IPS-15b (cell line): Measurements from ENCODE around the gene CDH23.

Experiments used
- H3K27me3 ChIP-seq: one replicate; pipeline ENCODE4 v1.6.1; 2013; ENCODE audit warnings: low read length; ENCODE audit not compliant: control insufficient read depth, insufficient read depth
- H3K36me3 ChIP-seq: one replicate; pipeline ENCODE4 v1.6.1; 2013; ENCODE audit warnings: low read length; ENCODE audit not compliant: control insufficient read depth, insufficient read depth
- H3K4me1 ChIP-seq: one replicate; pipeline ENCODE4 v1.6.1; 2013; ENCODE audit warnings: mild to moderate bottlenecking, low read length; ENCODE audit not compliant: control insufficient read depth, insufficient read depth
- H3K4me3 ChIP-seq: one replicate; pipeline ENCODE4 v1.5.1; 2013; ENCODE audit warnings: low read depth, low read length
- H3K9ac ChIP-seq: one replicate; pipeline ENCODE4 v1.6.1; 2013; ENCODE audit warnings: low read depth, mild to moderate bottlenecking, low read length
- H3K9me3 ChIP-seq: one replicate; pipeline ENCODE4 v1.6.1; 2013; ENCODE audit warnings: mild to moderate bottlenecking, low read length; ENCODE audit not compliant: control insufficient read depth, insufficient read depth

The CDH23 gene

DNA sequence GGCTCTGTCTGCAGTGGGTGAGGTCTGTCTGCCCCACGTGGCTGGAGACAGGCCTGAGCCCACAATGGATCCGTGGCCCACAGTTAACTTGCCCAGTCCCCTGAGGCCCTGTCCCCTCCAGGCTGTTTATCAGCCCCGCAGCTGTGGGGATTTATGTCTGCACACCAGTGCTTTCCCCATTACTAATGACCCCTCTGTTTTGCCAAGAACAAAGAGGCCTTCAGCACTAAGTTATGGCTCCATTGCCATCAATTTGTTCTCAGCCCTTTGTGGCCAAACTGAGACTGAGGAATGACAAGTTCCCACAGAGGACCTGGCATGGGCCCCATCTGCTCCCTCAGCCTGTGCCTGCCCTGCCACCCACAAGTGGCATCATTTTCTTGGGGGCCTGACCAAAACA lies 184.7 kb downstream of the CDH23 start:
- H3K9ac ChIP-seq = no peak overlapping the region
- H3K9me3 ChIP-seq = no peaks in the 10 kb centered on the region
- H3K27me3 ChIP-seq = no peaks in the 10 kb centered on the region
- no peak overlapping the region for H3K4me3 ChIP-seq
- H3K4me1 ChIP-seq = peaks cover 2% of the 10 kb centered on the region
- H3K36me3 ChIP-seq = peaks cover 2% of the 10 kb centered on the region

DNA sequence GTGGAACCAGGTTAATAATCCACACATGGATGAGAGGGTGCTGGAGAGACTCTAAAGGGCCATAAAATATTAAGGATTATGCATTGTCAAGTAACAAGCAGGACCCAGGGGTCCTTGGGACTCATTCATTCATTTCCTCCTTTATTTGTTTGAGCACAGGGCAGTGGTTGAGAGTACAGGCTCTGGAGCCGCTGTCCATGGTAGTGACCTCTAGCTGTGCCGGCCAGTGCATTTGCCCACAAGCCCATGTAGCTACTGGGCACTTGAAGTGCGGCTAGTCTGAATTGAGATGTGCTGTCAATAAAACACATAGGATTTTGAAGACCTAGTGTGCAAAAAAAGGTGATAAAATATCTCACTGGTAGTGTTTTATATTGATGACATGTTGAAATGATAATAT lies 185.3 kb downstream of the CDH23 start:
- H3K36me3 ChIP-seq = peaks cover 2% of the 10 kb centered on the region
- no peaks in the 10 kb centered on the region for H3K27me3 ChIP-seq
- H3K4me3 ChIP-seq = no peak overlapping the region
- no peaks in the 10 kb centered on the region for H3K9me3 ChIP-seq
- H3K4me1 ChIP-seq = no peaks in the 10 kb centered on the region
- no peak overlapping the region for H3K9ac ChIP-seq

DNA sequence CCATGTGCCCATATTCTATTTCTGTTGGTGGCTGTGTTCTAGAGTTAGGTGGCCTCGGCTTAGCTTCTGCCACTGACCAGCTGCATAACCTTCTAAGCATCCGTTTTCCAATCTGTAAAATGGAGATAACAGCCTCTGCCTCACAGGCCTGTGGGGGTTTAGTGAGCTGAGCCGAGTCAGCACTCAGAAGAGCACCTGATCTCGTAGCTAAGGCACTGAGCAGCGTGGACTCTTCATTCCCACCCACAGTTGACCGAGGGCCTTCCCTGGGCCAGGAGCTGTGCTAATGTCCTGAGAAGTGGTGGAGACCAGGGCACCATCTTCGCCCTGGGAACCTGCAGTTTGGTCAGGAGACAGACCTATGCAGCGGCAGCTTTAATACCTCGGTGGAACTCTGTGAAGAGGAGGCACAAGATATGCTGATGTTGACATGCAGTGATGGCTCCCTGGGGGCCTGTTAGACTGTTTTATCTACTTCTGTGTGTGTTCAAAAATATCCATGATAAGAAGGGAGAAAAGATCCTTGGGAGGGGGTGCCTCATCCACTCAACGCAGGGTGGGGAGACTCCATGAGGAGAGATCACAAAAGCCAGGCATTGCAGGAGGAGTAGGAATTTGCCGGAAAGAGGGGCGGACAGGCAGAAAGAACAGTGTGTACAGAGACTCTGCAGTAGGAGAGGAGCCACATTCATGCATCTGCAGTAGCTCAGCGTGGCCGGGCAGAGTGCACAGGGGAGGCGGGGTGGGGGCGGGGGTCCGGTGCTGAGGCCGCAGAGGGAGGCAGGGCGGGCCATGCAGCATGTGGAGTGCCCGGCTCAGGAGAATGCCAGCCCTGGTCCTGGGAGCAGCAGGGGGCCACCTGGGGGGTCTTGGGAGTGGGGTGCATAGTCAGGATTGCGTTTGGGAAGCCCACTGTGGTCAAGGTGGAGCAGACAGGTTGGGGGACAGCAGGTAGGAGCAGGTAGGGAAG lies 186.1 kb downstream of the CDH23 start:
- H3K9me3 ChIP-seq = no peaks in the 10 kb centered on the region
- H3K36me3 ChIP-seq = peaks cover 2% of the 10 kb centered on the region
- no peaks in the 10 kb centered on the region for H3K4me1 ChIP-seq
- no peak overlapping the region for H3K9ac ChIP-seq
- H3K27me3 ChIP-seq = no peaks in the 10 kb centered on the region
- H3K4me3 ChIP-seq = no peak overlapping the region

GRCh38 chr10:71584461-71584860 lies 187.7 kb downstream of the CDH23 start:
- Histone ChIP-seq H3K4me3 (no peak overlapping the region), H3K4me1 (no peaks in the 10 kb centered on the region), H3K27me3 (no peaks in the 10 kb centered on the region), H3K36me3 (peaks cover 2% of the 10 kb centered on the region), H3K9me3 (no peaks in the 10 kb centered on the region), H3K9ac (no peak overlapping the region)

- H3K9ac ChIP-seq = no peak overlapping the region
- no peak overlapping the region for H3K4me3 ChIP-seq
- H3K27me3 ChIP-seq = no peaks in the 10 kb centered on the region
- no peaks in the 10 kb centered on the region for H3K9me3 ChIP-seq
- H3K36me3 ChIP-seq = peaks cover 2% of the 10 kb centered on the region
- H3K4me1 ChIP-seq = no peaks in the 10 kb centered on the region
Measured at GRCh38 chr10:71584902-71585563, 188.3 kb downstream of the CDH23 start.

- no peak overlapping the region for H3K4me3 ChIP-seq
Measured at GRCh38 chr10:71585564-71586290, 189.0 kb downstream of the CDH23 start.

GRCh38 chr10:71587941-71588573 lies 191.3 kb downstream of the CDH23 start:
- Histone ChIP-seq H3K27me3 (no peaks in the 10 kb centered on the region), H3K9ac (no peak overlapping the region), H3K9me3 (no peaks in the 10 kb centered on the region), H3K36me3 (peaks cover 2% of the 10 kb centered on the region), H3K4me3 (no peak overlapping the region), H3K4me1 (no peaks in the 10 kb centered on the region)

More at GRCh38 chr10:71585564-71586290, 189.0 kb downstream of the CDH23 start:
- Histone ChIP-seq H3K36me3 (peaks cover 2% of the 10 kb centered on the region), H3K9me3 (no peaks in the 10 kb centered on the region), H3K4me1 (no peaks in the 10 kb centered on the region), H3K9ac (no peak overlapping the region), H3K27me3 (no peaks in the 10 kb centered on the region)

GRCh38 chr10:71588685-71589084 lies 192.0 kb downstream of the CDH23 start:
- no peaks in the 10 kb centered on the region for H3K27me3 ChIP-seq
- H3K4me3 ChIP-seq = no peak overlapping the region
- peaks cover 2% of the 10 kb centered on the region for H3K36me3 ChIP-seq
- H3K9ac ChIP-seq = no peak overlapping the region
- no peaks in the 10 kb centered on the region for H3K4me1 ChIP-seq
- H3K9me3 ChIP-seq = no peaks in the 10 kb centered on the region

DNA sequence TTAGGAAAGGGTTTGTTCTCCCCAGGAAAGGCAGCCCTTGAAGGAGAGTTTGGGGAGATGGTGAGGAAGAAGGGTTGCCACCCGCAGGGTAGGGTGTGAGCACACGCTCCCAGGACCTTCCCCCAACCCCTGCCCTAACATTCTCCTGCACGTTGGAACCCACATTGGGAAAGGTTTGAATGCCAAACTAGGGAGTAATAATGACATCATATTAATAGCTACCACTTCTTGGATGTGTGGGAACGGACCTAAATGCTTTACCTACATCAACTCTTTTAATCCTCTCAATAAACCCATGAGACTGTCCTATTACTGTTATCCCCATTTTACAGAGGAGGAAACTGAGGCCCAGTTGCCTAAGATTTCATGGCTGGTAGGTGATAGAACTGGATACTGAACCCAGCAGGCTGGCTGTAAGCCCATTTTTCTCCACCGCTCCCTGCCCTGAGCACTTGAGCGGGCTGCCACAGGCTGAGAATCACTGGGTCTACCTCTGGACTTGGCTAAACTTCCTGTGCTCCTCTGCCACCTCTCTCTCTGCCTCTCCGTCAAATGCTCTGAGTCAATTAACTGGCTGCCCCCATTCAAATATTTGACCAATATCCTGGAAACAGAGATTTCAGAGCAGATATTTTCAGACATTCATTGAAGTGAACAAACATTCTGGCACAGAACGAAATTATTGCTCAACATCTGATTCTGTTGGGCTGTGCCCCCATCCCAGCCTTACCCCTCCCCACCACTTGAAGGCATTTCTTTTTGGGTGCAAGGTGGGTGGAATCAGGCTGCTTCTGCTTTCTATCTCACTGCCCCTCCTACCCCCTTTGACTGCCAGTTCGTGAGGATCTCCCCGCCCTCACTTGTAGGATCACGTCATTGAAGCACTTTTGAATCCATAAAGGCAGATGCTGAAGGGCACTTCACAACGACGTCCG lies 193.2 kb downstream of the CDH23 start:
- H3K36me3 ChIP-seq = peaks cover 2% of the 10 kb centered on the region
- H3K27me3 ChIP-seq = no peaks in the 10 kb centered on the region

DNA sequence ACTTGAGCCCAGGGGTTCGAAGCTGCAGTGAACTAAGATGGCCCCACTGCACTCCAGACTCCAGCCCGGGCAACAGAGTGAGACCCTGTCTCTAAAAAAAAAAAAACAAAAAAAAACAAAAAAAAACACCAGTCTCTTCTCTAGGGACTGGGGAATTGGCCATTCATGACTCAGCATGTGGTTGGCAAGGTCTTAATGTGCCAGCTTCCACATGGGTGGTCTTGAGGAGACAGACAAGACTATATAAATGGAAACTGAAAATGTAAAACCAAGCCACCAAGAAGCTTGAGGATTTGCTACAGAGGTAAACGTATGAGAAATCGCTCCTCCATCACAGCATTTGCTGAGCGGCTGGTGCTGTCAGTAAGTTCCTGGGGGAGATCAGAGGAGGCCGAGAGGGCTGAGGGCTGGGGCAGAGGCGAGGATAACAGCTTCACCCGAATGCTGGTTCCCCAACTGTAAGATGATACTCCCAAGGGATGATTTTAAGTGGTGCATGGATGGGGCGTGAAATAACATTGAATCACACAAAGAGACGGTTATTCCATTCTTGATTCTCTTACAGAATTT lies 194.1 kb downstream of the CDH23 start:
- Histone ChIP-seq H3K27me3 (no peaks in the 10 kb centered on the region), H3K9me3 (no peaks in the 10 kb centered on the region), H3K36me3 (no peaks in the 10 kb centered on the region), H3K4me3 (no peak overlapping the region), H3K4me1 (no peaks in the 10 kb centered on the region), H3K9ac (no peak overlapping the region)

More for the DNA sequence above, 193.2 kb downstream of the CDH23 start:
- Histone ChIP-seq H3K4me1 (no peaks in the 10 kb centered on the region), H3K4me3 (no peak overlapping the region), H3K9me3 (no peaks in the 10 kb centered on the region), H3K9ac (no peak overlapping the region)
